ENCODE results near the gene ZNF804B. TPM values are rescaled to one million over a fixed set of nuclear protein-coding genes. Genes with fewer than 3 reads are reported as not detected.

ZNF804B gene
- total and polyA plus RNA-seq, 7 donors, result 0.01 to 0.41 (median 0.32) TPM; not detected in 3

DNA sequence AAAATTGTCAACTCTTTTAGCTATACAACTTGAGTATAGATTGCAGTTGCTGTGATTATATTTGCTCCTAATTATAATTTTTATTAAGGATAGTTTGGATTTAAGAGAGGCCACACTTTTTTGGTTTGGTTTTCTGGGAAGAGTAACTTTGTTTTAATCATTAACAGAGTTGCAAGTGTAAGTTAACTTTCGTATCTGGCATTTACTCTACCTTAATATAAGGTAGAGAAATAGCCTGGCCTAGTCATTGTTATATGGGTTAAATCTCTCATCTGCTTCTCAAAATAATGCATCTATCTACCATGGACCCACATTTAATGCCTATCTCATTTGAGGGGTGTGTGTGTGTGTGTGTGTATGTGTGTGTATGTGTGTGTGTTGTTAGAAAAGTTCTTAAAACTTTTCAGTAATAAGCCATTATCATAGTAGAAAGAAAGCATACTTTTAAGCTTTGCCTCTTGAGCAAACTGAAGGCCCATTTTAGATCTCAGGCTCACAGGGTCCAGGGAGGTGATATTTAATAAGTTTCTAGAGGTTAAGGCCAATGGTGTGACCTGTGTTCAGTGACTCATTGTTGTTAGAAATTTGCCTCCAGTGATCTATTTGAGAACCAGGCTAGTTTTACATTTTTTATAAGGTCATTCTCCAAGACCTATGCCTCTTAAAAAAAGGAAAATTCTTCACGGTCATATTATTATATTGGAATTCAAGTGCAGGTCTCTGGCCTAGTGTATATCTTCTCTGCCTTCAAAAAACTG is 47.0 kb downstream of the ZNF804B start:
- no peak overlapping the region for H3K27ac ChIP-seq
- H3K27me3 ChIP-seq, result no peaks in the 10 kb centered on the region
- H3K4me3 ChIP-seq, result no peak overlapping the region
- no peaks in the 10 kb centered on the region for H3K4me1 ChIP-seq
- TF ChIP-seq EP300 (IDR thresholded peaks at IDR 0.05), result no peak
- no peak for TF ChIP-seq POLR2A (IDR thresholded peaks at IDR 0.05)
- TF ChIP-seq, protein P1, sequence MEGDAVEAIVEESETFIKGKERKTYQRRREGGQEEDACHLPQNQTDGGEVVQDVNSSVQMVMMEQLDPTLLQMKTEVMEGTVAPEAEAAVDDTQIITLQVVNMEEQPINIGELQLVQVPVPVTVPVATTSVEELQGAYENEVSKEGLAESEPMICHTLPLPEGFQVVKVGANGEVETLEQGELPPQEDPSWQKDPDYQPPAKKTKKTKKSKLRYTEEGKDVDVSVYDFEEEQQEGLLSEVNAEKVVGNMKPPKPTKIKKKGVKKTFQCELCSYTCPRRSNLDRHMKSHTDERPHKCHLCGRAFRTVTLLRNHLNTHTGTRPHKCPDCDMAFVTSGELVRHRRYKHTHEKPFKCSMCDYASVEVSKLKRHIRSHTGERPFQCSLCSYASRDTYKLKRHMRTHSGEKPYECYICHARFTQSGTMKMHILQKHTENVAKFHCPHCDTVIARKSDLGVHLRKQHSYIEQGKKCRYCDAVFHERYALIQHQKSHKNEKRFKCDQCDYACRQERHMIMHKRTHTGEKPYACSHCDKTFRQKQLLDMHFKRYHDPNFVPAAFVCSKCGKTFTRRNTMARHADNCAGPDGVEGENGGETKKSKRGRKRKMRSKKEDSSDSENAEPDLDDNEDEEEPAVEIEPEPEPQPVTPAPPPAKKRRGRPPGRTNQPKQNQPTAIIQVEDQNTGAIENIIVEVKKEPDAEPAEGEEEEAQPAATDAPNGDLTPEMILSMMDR (IDR thresholded peaks at IDR 0.05), result no peak
- TF ChIP-seq POLR2AphosphoS5 (IDR thresholded peaks at IDR 0.05), result no peak
- 66 to 74% methylated on average over 2 of the region's 2 CpGs for WGBS, 2 donors
- no peaks in the 10 kb centered on the region for H3K36me3 ChIP-seq
- no peak for DNase-seq
- intact Hi-C loops (cut with DNase I), result no loop called here
- no peaks in the 10 kb centered on the region for H3K9me3 ChIP-seq

DNA sequence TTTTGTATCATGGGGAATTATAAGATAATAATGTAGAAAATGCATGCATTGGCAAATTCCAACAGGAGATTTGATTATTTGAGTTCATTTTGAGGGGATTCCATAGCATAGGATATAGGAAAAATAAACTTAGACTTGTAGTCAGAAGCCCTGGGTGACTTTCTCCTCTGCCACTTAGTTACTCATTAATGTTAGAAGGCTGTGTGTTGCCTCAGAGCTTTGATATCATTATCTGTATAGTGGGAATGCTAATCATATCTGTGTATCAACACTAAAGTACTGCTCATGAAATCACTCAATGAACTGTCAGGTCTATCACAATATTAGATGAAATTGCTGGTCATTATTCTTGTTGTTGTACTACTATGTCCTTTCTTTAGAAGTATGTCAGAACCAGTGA is 59.1 kb downstream of the ZNF804B start:
- Histone ChIP-seq H3K4me3 (no peak overlapping the region), H3K4me1 (no peaks in the 10 kb centered on the region), H3K27ac (no peak overlapping the region), H3K27me3 (no peaks in the 10 kb centered on the region), H3K36me3 (no peaks in the 10 kb centered on the region), H3K9me3 (no peaks in the 10 kb centered on the region)
- no peak for DNase-seq
- TF ChIP-seq POLR2A (IDR thresholded peaks at IDR 0.05) (no peak), EP300 (IDR thresholded peaks at IDR 0.05) (no peak), POLR2AphosphoS5 (IDR thresholded peaks at IDR 0.05) (no peak)
- TF ChIP-seq, protein P1 (IDR thresholded peaks at IDR 0.05), result no peak
- intact Hi-C loops (cut with DNase I), result no loop called here

DNA sequence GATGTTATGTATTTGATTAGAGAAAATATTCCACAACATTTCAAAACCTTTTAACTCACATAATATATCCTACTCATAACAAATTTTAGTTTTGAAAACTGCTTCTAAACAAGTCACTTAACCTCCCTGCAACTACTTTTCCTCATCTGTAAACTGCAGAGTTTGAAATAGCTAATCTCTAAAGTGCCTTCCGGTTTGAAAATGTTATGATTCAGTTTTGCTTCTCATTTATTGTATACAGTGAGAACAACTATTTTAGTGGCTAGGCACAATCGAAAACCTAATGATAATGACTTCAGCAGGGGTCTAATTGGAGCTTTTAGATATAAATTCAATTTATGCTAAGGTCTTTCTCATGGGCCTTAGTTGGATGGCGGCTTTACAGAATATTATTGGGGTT is 66.7 kb downstream of the ZNF804B start:
- Histone ChIP-seq H3K4me1 (no peaks in the 10 kb centered on the region), H3K27me3 (no peaks in the 10 kb centered on the region), H3K27ac (no peak overlapping the region), H3K4me3 (no peak overlapping the region), H3K9me3 (no peaks in the 10 kb centered on the region), H3K36me3 (no peaks in the 10 kb centered on the region)
- WGBS, 2 donors, result 77 to 78% methylated on average over 3 of the region's 3 CpGs
- intact Hi-C loops (cut with DNase I), result no loop called here
- DNase-seq, result no peak
- TF ChIP-seq, protein P1 (IDR thresholded peaks at IDR 0.05), result no peak
- TF ChIP-seq POLR2AphosphoS5 (IDR thresholded peaks at IDR 0.05) (no peak), EP300 (IDR thresholded peaks at IDR 0.05) (no peak), POLR2A (IDR thresholded peaks at IDR 0.05) (no peak)

DNA sequence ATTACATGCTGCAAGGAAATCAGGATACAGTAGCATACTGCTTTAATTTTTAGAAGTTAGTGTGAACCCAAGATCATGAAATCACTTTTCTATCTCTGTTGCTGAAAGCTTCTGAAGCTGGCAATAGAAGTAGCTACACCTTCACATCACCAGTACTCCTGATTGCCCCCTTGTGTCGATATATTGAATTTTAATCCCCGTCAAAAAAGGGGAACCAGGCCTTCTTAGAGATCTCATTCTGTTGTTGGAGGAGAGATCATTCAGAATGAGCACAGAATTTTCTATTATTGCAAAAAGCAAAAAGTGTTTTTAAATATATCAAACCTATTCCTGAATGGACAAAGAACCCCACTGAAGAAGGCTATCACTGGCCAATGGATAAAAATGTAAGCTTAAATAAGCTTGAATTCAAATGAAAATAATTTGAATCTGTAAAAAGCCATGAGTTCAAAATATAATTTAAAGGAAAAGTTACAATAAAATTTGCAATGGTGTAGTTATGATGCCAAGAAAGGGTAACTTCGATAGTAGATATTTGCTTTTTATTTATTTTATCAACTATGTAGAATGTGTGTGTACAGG is 75.7 kb downstream of the ZNF804B start:
- Histone ChIP-seq H3K4me1 (no peaks in the 10 kb centered on the region), H3K4me3 (no peak overlapping the region), H3K27me3 (no peaks in the 10 kb centered on the region), H3K27ac (no peak overlapping the region), H3K36me3 (no peaks in the 10 kb centered on the region), H3K9me3 (no peaks in the 10 kb centered on the region)
- TF ChIP-seq EP300 (IDR thresholded peaks at IDR 0.05) (no peak), POLR2AphosphoS5 (IDR thresholded peaks at IDR 0.05) (no peak)
- TF ChIP-seq, protein P1 (IDR thresholded peaks at IDR 0.05), result peak in 1 of 4 experiments; percentile 19
- no peak for DNase-seq
- 24% methylated on average over 3 of the region's 3 CpGs for WGBS, 2 donors
- intact Hi-C loops (cut with DNase I), result no loop called here

Measured in sigmoid colon (tissue), 7 donors.